Measurements from ENCODE around the gene EGR1. TPM values are rescaled to one million over a fixed set of nuclear protein-coding genes. Genes with fewer than 3 reads are reported as not detected.
"Not testable (repeated sequence)": the region's sequence is repeated elsewhere in the genome, so short reads cannot be mapped to it uniquely, and the experiment has no call there.

Gene EGR1
- total RNA-seq, 1 donor from 2014 or later, result 0.90 TPM

- no peak for DNase-seq (ENCODE audit: low read depth in 2 of 2)
Observed at GRCh38 chr5:138468966-138469539, 3.8 kb downstream of the EGR1 start.

- DNase-seq (ENCODE audit: low read depth in 2 of 2), result peak in 1 of 2 donors; percentile 91
Observed at GRCh38 chr5:138469540-138470321, 4.5 kb downstream of the EGR1 start.

- no peak for DNase-seq (ENCODE audit: low read depth in 2 of 2)
Observed at GRCh38 chr5:138470322-138471051, 5.2 kb downstream of the EGR1 start.

GRCh38 chr5:138471052-138471361 is 5.7 kb downstream of the EGR1 start:
- no peak for DNase-seq (ENCODE audit: low read depth in 2 of 2)

GRCh38 chr5:138472353-138472752 is 7.1 kb downstream of the EGR1 start:
- DNase-seq (ENCODE audit: low read depth in 2 of 2), result no peak

- not testable (repeated sequence) for DNase-seq (ENCODE audit: low read depth in 2 of 2)
Observed at GRCh38 chr5:138473151-138473550, 7.9 kb downstream of the EGR1 start.

- DNase-seq (ENCODE audit: low read depth in 2 of 2), result no peak
Observed at GRCh38 chr5:138476918-138477317, 11.6 kb downstream of the EGR1 start.

DNA sequence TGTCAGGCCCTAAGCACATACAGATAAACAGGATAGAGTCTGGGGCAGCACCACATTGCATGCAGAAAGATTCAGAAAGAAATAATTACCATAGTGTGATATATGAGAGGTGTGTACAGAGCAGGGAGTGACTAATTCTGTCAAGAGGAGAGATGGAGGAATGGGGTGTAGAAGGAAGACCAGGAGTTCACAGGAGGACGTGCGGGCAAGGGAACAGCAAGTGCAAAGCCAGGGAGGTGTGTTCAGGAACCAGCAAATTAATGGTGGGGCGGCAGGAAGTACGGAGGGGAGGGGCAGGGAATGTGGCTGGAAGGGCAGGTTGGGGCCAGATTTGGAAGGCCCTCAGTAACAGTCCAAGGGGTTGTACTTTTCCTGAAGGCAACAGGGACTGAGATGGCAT is 17.4 kb downstream of the EGR1 start:
- DNase-seq (ENCODE audit: low read depth in 2 of 2), result no peak

- DNase-seq (ENCODE audit: low read depth in 2 of 2), result no peak
Observed at GRCh38 chr5:138488481-138488945, 23.2 kb downstream of the EGR1 start.

DNA sequence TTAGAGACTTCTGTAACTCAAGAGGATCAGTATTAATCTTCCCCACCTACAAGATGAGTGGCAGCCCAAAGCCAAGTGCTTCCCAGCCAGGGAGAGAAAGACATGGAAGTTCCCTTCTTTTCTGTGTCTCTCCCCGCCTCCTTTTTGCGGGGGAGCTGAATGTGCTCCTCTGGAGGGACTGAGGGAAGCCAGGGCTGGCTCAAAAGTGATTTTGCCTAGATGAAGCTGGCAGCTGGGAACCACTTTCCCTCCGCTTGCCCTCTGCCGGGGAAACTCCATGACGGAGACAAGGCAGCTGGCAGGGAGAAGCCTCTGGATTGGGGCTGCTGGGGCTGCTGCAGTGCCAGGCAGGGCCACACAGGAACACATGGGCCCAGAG is 24.4 kb downstream of the EGR1 start:
- DNase-seq (ENCODE audit: low read depth in 2 of 2), result no peak

DNA sequence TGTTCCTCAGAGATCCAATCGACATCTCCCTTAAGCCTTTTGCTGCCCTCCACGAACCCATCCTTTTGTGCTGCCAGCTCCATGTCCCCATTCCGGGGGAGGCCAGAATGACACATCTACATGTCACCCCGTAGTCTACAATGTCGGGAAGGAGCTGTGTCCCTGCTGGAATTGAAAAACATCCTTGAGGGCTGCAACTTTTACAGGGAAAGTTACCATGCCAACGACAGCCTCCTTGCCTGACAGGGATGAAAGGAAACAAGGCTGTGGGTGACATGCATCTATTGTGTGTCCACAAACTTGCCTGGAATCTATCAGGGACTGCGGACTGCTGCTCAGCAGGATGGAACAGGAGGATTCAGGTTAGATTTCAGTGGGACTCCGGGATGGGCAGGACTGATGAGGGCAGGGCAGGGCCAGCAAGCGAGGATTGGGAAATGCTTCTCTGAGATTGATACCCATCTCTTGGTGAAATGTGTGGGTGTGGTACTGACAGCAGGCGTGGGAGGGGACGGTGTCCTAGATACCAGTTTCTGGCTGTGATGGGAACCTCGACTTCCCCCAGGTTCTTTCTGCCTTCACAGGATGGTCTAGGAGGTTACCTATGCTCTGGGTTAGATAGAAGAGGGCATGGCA is 25.5 kb downstream of the EGR1 start:
- no peak for DNase-seq (ENCODE audit: low read depth in 2 of 2)

DNA sequence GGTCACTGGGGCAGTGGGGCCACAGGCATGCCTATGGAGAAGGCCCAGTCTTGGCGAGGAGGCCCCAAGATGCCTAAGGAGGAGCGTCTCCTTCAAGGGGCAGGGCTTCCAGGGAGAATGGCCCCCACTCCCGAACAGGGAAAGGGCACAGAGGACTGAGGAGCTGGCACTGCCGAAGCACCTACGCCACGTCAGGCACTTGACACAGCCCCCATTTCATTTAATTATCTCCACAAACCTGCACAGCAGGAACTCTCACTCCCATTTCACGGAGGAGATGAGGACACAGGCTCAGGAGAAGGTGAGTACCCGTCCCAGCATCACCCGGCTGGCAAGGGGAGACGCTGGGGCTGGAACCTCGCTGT is 26.0 kb downstream of the EGR1 start:
- DNase-seq (ENCODE audit: low read depth in 2 of 2), result no peak

- DNase-seq (ENCODE audit: low read depth in 2 of 2), result peak; percentile 73 to 86
Observed at GRCh38 chr5:138491669-138492559, 26.6 kb downstream of the EGR1 start.

DNA sequence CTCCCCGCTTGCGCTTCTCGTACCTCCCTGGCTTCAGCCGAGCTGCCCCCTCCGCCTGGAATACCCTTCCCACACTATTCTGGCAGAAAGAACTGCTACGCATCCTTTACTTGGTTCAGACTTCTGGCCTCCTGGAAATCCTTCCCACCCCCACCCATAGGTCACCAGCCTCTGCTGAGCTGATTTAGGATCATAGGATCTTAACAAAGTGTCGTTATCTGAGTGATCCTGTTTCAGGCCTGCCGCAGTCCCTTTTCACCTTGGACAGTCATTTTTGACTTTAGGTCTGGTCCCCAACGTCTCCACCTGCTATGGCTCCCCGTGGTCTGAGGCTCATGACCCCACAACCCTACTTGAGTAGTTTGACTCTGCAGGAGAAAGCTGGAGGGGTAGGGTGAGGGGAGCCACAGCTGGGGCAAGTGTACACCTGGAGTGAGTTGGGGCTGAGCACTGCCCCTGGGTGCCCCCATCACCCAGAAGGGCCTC is 27.3 kb downstream of the EGR1 start:
- DNase-seq (ENCODE audit: low read depth in 2 of 2), result no peak

DNA sequence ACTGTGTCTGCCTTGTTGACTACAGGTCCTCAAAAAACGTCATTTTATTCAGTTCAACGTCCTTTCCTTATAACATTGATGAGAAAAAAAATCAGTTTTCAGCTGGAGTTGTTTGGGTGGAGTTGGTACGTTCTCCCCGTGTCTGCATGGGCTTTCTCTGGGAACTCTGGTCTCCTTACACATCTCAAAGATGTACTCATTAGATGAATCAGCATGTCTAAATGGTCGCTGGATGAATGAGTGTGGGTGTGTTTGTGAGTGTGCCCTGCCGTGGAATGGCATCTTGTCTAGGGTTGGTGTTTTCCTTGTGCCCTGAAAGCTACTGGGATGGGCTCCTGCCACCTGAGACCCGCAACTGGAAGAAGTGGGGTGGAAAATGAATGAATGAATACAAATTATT is 30.1 kb downstream of the EGR1 start:
- DNase-seq (ENCODE audit: low read depth in 2 of 2), result no peak

- DNase-seq (ENCODE audit: low read depth in 2 of 2), result peak; percentile 5 to 23
Observed at GRCh38 chr5:138498376-138498775, 33.1 kb downstream of the EGR1 start.

GRCh38 chr5:138502121-138502520 is 36.8 kb downstream of the EGR1 start:
- no peak for DNase-seq (ENCODE audit: low read depth in 2 of 2)

GRCh38 chr5:138502521-138502920 is 37.2 kb downstream of the EGR1 start:
- no peak for DNase-seq (ENCODE audit: low read depth in 2 of 2)

DNA sequence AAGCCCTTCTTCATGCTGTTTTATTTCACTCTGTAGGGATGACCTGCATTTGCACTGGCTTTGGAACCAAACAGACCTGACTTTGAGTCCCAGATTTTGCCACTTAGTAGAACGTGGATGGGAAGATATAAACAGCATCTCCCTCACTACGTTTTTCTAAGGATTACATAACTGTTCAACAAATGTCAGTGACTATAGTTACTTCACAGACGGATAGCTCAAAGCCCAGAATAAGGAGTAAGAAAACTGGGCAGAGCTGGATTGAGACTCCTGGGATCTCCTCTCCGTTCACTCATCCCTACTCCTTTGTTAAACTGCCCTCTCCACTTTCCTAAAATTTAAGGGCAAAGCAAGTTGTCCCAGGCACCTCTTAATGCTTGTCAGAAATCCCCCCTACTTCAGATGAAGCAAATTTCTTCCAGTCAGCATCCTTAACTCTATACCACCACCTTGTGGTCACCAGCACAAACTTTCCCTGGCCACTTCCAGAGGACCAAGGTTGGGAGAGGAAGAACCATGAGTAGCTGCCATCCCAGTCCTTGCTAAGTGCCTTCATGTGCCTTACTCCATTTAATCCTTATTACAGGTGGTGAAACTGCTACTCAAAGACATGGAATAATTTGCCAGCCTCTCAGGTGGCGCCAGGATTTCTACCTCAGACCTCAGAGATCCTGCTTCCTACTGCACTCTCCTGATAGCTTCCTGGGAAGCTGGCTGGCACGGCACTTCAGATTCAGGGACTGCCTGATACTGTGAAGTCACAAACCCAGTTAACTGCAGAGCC is 38.4 kb downstream of the EGR1 start:
- peak; percentile 53 to 71 for DNase-seq (ENCODE audit: low read depth in 2 of 2)

DNA sequence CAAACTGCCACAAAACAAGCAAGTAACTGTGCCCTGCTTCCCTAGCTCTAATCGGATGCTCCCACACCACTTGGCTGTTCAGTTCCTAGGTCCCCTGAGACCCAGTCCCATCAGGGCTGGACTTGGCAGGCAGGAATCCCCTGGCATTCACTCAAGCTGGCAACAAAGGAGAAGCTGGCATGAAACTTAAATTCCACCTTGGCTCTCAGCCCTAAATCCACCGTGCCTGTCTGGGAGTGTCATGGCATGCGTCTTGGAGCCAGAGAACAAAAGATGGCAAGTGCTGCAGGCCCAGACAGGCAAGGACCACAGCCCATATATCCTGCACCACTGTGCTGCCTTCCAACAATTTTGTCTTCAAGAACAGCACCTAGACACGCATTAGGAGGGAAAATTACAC is 39.5 kb downstream of the EGR1 start:
- DNase-seq (ENCODE audit: low read depth in 2 of 2), result no peak

Measured in dermis microvascular lymphatic vessel endothelial cell (primary cell).